ENCODE results near the gene KCNMA1. TPM values are rescaled to one million over a fixed set of nuclear protein-coding genes. Genes with fewer than 3 reads are reported as not detected.

Gene KCNMA1
- 60.8 and 62.4 TPM in 2 replicates for polyA plus RNA-seq
- polyA minus RNA-seq, result 133 and 171 TPM in 2 replicates

DNA sequence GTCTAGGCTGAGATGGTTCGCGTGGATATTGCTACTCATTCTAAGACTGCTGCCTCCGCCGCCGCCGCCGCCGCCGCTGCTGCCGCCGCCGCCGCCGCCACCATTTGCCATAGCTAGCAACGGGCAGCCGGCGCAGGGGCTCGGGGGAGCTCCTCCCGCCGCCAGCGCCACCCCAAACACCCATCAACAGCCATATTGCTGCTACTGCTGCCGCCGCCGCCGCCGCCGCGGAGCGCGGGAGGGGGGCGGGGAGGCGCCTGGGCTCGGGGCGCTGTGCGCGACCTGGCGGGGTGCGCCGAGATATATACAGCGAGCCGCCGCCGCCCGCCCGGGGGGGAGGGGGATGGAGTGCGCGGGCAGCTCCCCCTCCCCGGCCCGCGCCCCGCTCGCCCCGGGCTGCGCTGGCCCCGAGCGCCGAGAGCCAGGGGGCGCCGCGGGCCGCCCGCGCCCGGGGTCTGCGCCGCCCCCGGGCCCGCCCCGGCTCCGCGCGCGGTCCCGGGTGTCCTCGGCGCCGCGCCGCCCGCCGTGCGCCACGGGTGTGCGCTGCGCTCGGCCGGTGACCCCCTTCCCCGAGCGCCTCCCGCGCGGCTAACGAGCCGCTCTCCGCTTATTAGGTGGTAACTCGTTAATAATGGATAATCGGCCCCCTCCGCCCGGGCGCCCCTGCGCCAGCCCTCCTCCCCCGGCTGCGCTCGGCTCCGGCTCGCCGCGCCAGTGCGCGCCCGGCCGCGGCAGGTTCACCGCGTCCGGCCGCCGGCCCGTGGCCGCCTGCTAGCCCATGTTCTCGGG lies at the start of gene KCNMA1:
TSS of gene KCNMA1 (minus strand) at position 277 of the 789 bp plus-strand sequence.
- peak; percentile 30 for TF ChIP-seq EP300 (conservative IDR thresholded peaks at IDR 0.05; ENCODE audit: poor library complexity, severe bottlenecking)
- TF ChIP-seq, protein P1, sequence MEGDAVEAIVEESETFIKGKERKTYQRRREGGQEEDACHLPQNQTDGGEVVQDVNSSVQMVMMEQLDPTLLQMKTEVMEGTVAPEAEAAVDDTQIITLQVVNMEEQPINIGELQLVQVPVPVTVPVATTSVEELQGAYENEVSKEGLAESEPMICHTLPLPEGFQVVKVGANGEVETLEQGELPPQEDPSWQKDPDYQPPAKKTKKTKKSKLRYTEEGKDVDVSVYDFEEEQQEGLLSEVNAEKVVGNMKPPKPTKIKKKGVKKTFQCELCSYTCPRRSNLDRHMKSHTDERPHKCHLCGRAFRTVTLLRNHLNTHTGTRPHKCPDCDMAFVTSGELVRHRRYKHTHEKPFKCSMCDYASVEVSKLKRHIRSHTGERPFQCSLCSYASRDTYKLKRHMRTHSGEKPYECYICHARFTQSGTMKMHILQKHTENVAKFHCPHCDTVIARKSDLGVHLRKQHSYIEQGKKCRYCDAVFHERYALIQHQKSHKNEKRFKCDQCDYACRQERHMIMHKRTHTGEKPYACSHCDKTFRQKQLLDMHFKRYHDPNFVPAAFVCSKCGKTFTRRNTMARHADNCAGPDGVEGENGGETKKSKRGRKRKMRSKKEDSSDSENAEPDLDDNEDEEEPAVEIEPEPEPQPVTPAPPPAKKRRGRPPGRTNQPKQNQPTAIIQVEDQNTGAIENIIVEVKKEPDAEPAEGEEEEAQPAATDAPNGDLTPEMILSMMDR (IDR thresholded peaks at IDR 0.05; ENCODE audit: poor library complexity, severe bottlenecking), result peak; percentile 45
- peak; percentile 10 for TF ChIP-seq MXI1 (conservative IDR thresholded peaks at IDR 0.05; ENCODE audit: poor library complexity, severe bottlenecking)
- no peak for TF ChIP-seq EZH2 (IDR thresholded peaks at IDR 0.05; ENCODE audit: borderline replicate concordance, insufficient read depth, low read length, poor library complexity, severe bottlenecking)
- TF ChIP-seq, protein P2, sequence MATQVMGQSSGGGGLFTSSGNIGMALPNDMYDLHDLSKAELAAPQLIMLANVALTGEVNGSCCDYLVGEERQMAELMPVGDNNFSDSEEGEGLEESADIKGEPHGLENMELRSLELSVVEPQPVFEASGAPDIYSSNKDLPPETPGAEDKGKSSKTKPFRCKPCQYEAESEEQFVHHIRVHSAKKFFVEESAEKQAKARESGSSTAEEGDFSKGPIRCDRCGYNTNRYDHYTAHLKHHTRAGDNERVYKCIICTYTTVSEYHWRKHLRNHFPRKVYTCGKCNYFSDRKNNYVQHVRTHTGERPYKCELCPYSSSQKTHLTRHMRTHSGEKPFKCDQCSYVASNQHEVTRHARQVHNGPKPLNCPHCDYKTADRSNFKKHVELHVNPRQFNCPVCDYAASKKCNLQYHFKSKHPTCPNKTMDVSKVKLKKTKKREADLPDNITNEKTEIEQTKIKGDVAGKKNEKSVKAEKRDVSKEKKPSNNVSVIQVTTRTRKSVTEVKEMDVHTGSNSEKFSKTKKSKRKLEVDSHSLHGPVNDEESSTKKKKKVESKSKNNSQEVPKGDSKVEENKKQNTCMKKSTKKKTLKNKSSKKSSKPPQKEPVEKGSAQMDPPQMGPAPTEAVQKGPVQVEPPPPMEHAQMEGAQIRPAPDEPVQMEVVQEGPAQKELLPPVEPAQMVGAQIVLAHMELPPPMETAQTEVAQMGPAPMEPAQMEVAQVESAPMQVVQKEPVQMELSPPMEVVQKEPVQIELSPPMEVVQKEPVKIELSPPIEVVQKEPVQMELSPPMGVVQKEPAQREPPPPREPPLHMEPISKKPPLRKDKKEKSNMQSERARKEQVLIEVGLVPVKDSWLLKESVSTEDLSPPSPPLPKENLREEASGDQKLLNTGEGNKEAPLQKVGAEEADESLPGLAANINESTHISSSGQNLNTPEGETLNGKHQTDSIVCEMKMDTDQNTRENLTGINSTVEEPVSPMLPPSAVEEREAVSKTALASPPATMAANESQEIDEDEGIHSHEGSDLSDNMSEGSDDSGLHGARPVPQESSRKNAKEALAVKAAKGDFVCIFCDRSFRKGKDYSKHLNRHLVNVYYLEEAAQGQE (IDR thresholded peaks at IDR 0.05; ENCODE audit: borderline replicate concordance), result peak; percentile 28
- TF ChIP-seq RAD21 (conservative IDR thresholded peaks at IDR 0.05), result no peak
- TF ChIP-seq SMC3 (conservative IDR thresholded peaks at IDR 0.05; ENCODE audit: poor library complexity), result peak; percentile 59
- peak; percentile 77 for TF ChIP-seq TAF1 (IDR thresholded peaks at IDR 0.05; ENCODE audit: low read depth)
- TF ChIP-seq POLR2AphosphoS5 (IDR thresholded peaks at IDR 0.05), result peak; percentile 5
- Histone ChIP-seq H3F3A (ENCODE audit: insufficient read depth, low read length, poor library complexity, severe bottlenecking) (peaks cover 3% of the 10 kb centered on the region), H3K4me3 (ENCODE audit: low read length) (peak within 1 kb of the TSS; percentile 99), H4K20me1 (ENCODE audit: insufficient read depth) (no peaks in the 10 kb centered on the region), H3K9ac (ENCODE audit: low read length) (peak within 1 kb of the TSS; percentile 96), H3K27ac (ENCODE audit: low read length) (peak within 1 kb of the TSS; percentile 84), H3K79me2 (replicated peaks; ENCODE audit: insufficient read depth, low read length) (peaks cover 31% of the 10 kb centered on the region), H3K36me3 (ENCODE audit: insufficient read depth, low read length) (peaks cover 5% of the 10 kb centered on the region), H3K9me3 (ENCODE audit: low read length) (no peaks in the 10 kb centered on the region), H3K27me3 (ENCODE audit: insufficient read depth, low read depth, low read length) (peaks cover 35% of the 10 kb centered on the region), H3K4me2 (ENCODE audit: low read length) (peak within 1 kb of the TSS; percentile 87), H3K9me2 (ENCODE audit: insufficient read depth, low read length) (no peaks in the 10 kb centered on the region), H2AFZ (ENCODE audit: low read depth, low read length) (peak within 1 kb of the TSS; percentile 69)

DNA sequence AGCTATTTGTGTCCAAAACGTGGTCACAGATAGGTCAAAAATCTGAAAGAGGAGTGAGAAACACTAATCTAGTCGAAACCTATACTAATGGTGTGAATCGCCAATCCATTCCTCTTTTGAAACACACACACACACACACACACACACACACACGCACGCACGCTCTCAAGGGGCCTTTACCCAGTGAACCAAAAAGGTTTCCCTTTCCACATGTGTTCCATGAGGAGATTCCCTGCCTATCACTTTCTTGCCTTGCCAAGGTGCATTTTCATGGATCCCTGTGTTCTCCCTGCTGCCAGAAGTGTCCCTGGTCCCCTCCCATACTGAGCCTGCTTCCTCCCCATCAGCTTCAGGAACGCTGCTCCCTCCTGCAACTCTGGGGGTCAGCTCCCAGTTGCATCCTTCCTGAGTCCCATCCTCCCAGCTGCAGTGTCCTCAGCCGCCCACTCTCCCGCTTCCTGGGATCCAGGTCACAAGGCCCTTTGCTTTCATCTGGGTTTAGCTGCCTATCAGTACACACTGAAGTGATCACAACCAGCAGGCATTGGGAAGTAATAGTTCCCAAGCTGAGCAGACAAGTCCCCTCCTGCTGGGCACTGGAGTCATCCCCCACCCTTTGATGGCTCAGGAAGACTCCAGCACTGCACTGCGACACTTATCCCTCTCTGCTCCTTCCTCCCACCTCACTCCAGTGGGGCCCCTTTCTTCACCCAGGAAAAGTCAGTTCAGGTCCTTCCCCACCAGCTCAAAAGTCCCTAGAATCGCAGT lies 49.2 kb upstream of the KCNMA1 start:
- TF ChIP-seq EZH2 (IDR thresholded peaks at IDR 0.05; ENCODE audit: borderline replicate concordance, insufficient read depth, low read length, poor library complexity, severe bottlenecking), result no peak
- no peak for TF ChIP-seq SMC3 (conservative IDR thresholded peaks at IDR 0.05; ENCODE audit: poor library complexity)
- no peak for TF ChIP-seq TAF1 (IDR thresholded peaks at IDR 0.05; ENCODE audit: low read depth)
- TF ChIP-seq EP300 (conservative IDR thresholded peaks at IDR 0.05; ENCODE audit: poor library complexity, severe bottlenecking), result no peak
- TF ChIP-seq, protein P1 (IDR thresholded peaks at IDR 0.05; ENCODE audit: poor library complexity, severe bottlenecking), result no peak
- TF ChIP-seq, protein P2 (IDR thresholded peaks at IDR 0.05; ENCODE audit: borderline replicate concordance), result no peak
- no peak for TF ChIP-seq POLR2AphosphoS5 (IDR thresholded peaks at IDR 0.05)
- TF ChIP-seq RAD21 (conservative IDR thresholded peaks at IDR 0.05), result no peak
- no peak for TF ChIP-seq MXI1 (conservative IDR thresholded peaks at IDR 0.05; ENCODE audit: poor library complexity, severe bottlenecking)
- H2AFZ ChIP-seq (ENCODE audit: low read depth, low read length), result no peak overlapping the region
- no peaks in the 10 kb centered on the region for H3K27me3 ChIP-seq (ENCODE audit: insufficient read depth, low read depth, low read length)
- H3K4me2 ChIP-seq (ENCODE audit: low read length), result no peak overlapping the region
- no peaks in the 10 kb centered on the region for H3K9me3 ChIP-seq (ENCODE audit: low read length)
- no peaks in the 10 kb centered on the region for H3K36me3 ChIP-seq (ENCODE audit: insufficient read depth, low read length)
- no peak overlapping the region for H3K4me3 ChIP-seq (ENCODE audit: low read length)
- H3K9ac ChIP-seq (ENCODE audit: low read length), result no peak overlapping the region
- H3K9me2 ChIP-seq (ENCODE audit: insufficient read depth, low read length), result no peaks in the 10 kb centered on the region
- no peaks in the 10 kb centered on the region for H3K79me2 ChIP-seq (replicated peaks; ENCODE audit: insufficient read depth, low read length)
- no peaks in the 10 kb centered on the region for H3F3A ChIP-seq (ENCODE audit: insufficient read depth, low read length, poor library complexity, severe bottlenecking)
- no peak overlapping the region for H3K27ac ChIP-seq (ENCODE audit: low read length)
- no peaks in the 10 kb centered on the region for H4K20me1 ChIP-seq (ENCODE audit: insufficient read depth)

All from neural cell (in vitro differentiated cells).